KMS-11 (cell line): ENCODE results near the gene ADCY3.
"Not testable (repeated sequence)": the region's sequence is repeated elsewhere in the genome, so short reads cannot be mapped to it uniquely, and the experiment has no call there.

ENCODE experiments used
- H2AFZ ChIP-seq: fragments of 200-600 bp; sonication (generic); 2 replicates; pipeline ENCODE4 v1.6.1; 2016; ENCODE audit warnings: antibody characterized with exemption, mixed run types, low read depth
- H3K27ac ChIP-seq: fragments of 200-600 bp; sonication (generic); 2 replicates; pipeline ENCODE4 v1.6.1; 2016; ENCODE audit warnings: mild to moderate bottlenecking, mixed run types
- H3K27me3 ChIP-seq: fragments of 200-600 bp; sonication (generic); 2 replicates; pipeline ENCODE4 v1.6.1; 2017; ENCODE audit warnings: mild to moderate bottlenecking, low read depth, mixed run types, moderate library complexity; ENCODE audit not compliant: insufficient read depth
- H3K36me3 ChIP-seq: fragments of 200-600 bp; sonication (generic); 2 replicates; pipeline ENCODE4 v1.6.1; 2017; ENCODE audit warnings: mild to moderate bottlenecking, mixed run types; ENCODE audit not compliant: insufficient read depth
- H3K4me1 ChIP-seq: fragments of 200-600 bp; sonication (generic); 2 replicates; pipeline ENCODE4 v1.6.1; 2016; ENCODE audit warnings: mild to moderate bottlenecking, low read depth, mixed run types; ENCODE audit not compliant: poor library complexity, severe bottlenecking
- H3K4me2 ChIP-seq: fragments of 200-600 bp; sonication (generic); 2 replicates; pipeline ENCODE4 v1.7.0; 2016; ENCODE audit warnings: mild to moderate bottlenecking, mixed run types
- H3K4me3 ChIP-seq: fragments of 200-600 bp; sonication (generic); IDR thresholded peaks from 2 replicates; pipeline ENCODE4 v1.6.1; 2017; ENCODE audit warnings: low read depth, low read length, mixed read lengths; ENCODE audit not compliant: insufficient read depth
- H3K79me2 ChIP-seq: fragments of 200-600 bp; sonication (generic); 2 replicates; pipeline ENCODE4 v1.6.1; 2016; ENCODE audit warnings: low read depth, mixed run types; ENCODE audit not compliant: insufficient read depth
- H3K9ac ChIP-seq: fragments of 200-600 bp; sonication (generic); 2 replicates; pipeline ENCODE4 v1.6.1; 2016; ENCODE audit warnings: mild to moderate bottlenecking, mixed run types
- H4K20me1 ChIP-seq: fragments of 200-600 bp; sonication (generic); 2 replicates; pipeline ENCODE4 v1.6.1; 2016; ENCODE audit warnings: mild to moderate bottlenecking, mixed run types; ENCODE audit not compliant: insufficient read depth
- CTCF ChIP-seq: fragments of 200-600 bp; sonication (generic); conservative IDR thresholded peaks from 2 replicates; pipeline ENCODE4 v1.6.1; 2017; ENCODE audit warnings: low read depth, mild to moderate bottlenecking, antibody characterized with exemption, low read length, moderate library complexity, mixed read lengths

Gene ADCY3

GRCh38 chr2:24836206-24836605 lies 83.8 kb downstream of the ADCY3 start:
- Histone ChIP-seq H3K79me2 (no peaks in the 10 kb centered on the region), H3K4me2 (no peak overlapping the region), H3K9ac (no peak overlapping the region), H4K20me1 (no peaks in the 10 kb centered on the region), H3K4me3 (no peak overlapping the region), H3K36me3 (no peaks in the 10 kb centered on the region), H3K4me1 (no peaks in the 10 kb centered on the region), H3K27ac (no peak overlapping the region), H2AFZ (no peak overlapping the region), H3K27me3 (no peaks in the 10 kb centered on the region)
- TF ChIP-seq CTCF: no peak

GRCh38 chr2:24835411-24835810 lies 84.6 kb downstream of the ADCY3 start:
- not testable (repeated sequence) for H3K36me3 ChIP-seq, H3K27me3 ChIP-seq, H3K79me2 ChIP-seq, H2AFZ ChIP-seq, H3K9ac ChIP-seq, H3K4me3 ChIP-seq, H3K27ac ChIP-seq, H4K20me1 ChIP-seq, H3K4me1 ChIP-seq, H3K4me2 ChIP-seq

GRCh38 chr2:24834733-24835395 lies 85.2 kb downstream of the ADCY3 start:
- H3K27ac ChIP-seq: no peak overlapping the region
- H4K20me1 ChIP-seq: no peaks in the 10 kb centered on the region
- H3K79me2 ChIP-seq: no peaks in the 10 kb centered on the region
- TF ChIP-seq CTCF: no peak
- no peaks in the 10 kb centered on the region for H3K27me3 ChIP-seq
- H2AFZ ChIP-seq: no peak overlapping the region
- no peak overlapping the region for H3K4me3 ChIP-seq
- no peak overlapping the region for H3K4me2 ChIP-seq
- no peak overlapping the region for H3K9ac ChIP-seq
- no peaks in the 10 kb centered on the region for H3K36me3 ChIP-seq
- no peaks in the 10 kb centered on the region for H3K4me1 ChIP-seq

- H3K27me3 ChIP-seq: no peaks in the 10 kb centered on the region
- TF ChIP-seq CTCF: no peak
- no peak overlapping the region for H3K27ac ChIP-seq
- H4K20me1 ChIP-seq: no peaks in the 10 kb centered on the region
- no peak overlapping the region for H3K4me2 ChIP-seq
- H3K9ac ChIP-seq: no peak overlapping the region
- no peaks in the 10 kb centered on the region for H3K36me3 ChIP-seq
- no peaks in the 10 kb centered on the region for H3K79me2 ChIP-seq
- H2AFZ ChIP-seq: no peak overlapping the region
- H3K4me3 ChIP-seq: no peak overlapping the region
- H3K4me1 ChIP-seq: no peaks in the 10 kb centered on the region
Measured at GRCh38 chr2:24833821-24834732, 86.0 kb downstream of the ADCY3 start.
